Measurements from ENCODE around the gene MARCO.
"Not testable (repeated sequence)": the region's sequence is repeated elsewhere in the genome, so short reads cannot be mapped to it uniquely, and the experiment has no call there.

MARCO gene

DNA sequence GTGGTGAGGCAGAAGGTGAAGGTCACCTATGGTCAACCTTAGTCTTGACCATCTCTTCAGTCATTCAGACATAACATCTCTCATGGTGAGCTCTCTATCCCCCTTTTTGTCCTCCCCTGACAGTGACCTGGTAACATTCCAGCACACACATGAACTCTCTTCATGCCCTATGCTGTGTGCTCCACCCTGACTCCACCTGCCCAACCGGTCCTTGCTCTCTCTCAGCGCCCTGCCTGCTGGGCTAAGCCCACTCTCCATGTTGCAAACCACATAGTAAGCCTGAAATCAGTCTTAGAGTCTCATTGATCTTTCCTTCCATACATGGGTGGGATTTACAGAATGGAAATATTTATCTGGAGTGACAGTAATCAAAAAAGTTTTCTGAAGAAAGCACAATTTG, 52.8 kb downstream of the MARCO start:
- no peak overlapping the region for H3K4me3 ChIP-seq
- TF ChIP-seq, protein P1, sequence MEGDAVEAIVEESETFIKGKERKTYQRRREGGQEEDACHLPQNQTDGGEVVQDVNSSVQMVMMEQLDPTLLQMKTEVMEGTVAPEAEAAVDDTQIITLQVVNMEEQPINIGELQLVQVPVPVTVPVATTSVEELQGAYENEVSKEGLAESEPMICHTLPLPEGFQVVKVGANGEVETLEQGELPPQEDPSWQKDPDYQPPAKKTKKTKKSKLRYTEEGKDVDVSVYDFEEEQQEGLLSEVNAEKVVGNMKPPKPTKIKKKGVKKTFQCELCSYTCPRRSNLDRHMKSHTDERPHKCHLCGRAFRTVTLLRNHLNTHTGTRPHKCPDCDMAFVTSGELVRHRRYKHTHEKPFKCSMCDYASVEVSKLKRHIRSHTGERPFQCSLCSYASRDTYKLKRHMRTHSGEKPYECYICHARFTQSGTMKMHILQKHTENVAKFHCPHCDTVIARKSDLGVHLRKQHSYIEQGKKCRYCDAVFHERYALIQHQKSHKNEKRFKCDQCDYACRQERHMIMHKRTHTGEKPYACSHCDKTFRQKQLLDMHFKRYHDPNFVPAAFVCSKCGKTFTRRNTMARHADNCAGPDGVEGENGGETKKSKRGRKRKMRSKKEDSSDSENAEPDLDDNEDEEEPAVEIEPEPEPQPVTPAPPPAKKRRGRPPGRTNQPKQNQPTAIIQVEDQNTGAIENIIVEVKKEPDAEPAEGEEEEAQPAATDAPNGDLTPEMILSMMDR (IDR thresholded peaks at IDR 0.05), result no peak
- no peaks in the 10 kb centered on the region for H3K9me3 ChIP-seq
- no peaks in the 10 kb centered on the region for H3K27me3 ChIP-seq
- no peaks in the 10 kb centered on the region for H3K36me3 ChIP-seq
- no peaks in the 10 kb centered on the region for H3K4me1 ChIP-seq
- H3K27ac ChIP-seq, result no peak overlapping the region
- intact Hi-C loops (cut with DNase I; ENCODE audit: low total_unique reads), result no loop called here
- DNase-seq, result no peak

DNA sequence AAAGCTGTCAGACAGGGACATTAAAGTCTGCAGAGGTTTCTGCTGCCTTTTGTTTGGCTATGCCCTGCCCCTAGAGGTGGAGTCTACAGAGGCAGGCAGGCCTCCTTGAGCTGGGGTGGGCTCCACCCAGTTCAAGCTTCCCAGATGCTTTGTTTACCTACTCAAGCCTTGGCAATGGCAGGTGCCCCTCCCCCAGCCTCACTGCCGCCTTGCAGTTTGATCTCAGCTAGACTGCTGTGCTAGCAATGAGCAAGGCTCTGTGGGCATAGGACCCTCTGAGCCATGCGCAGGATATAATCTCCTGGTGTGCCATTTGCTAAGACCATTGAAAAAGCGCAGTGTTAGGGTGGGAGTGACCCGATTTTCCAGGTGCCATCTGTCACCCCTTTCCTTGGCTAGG, 61.9 kb downstream of the MARCO start:
- intact Hi-C loops (cut with DNase I; ENCODE audit: low total_unique reads), result not testable (repeated sequence)

DNA sequence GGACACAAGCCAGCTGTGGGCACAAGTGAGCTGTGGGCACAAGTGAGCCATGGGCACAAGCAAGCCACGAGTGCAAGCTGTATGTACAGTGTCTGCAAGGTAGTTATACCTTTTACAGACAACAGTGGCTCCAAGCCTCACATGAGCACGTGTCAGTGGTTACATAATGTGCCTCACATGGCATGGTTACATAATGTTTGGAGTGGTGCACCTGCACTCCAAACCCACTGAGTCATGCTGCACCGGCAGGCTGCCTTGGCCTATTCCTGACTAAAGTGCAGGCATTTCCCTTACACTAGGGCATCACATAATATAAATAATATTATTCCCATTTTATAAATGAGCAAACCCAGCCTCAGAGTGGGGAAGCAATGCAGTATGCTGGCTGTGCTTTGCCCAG, 62.6 kb downstream of the MARCO start:
- no peak overlapping the region for H3K4me3 ChIP-seq
- intact Hi-C loops (cut with DNase I; ENCODE audit: low total_unique reads), result no loop called here
- no peak for DNase-seq
- TF ChIP-seq, protein P1 (IDR thresholded peaks at IDR 0.05), result no peak
- peaks cover 0 to 2% of the 10 kb centered on the region in 2 donors for H3K27me3 ChIP-seq
- no peaks in the 10 kb centered on the region for H3K4me1 ChIP-seq
- H3K27ac ChIP-seq, result no peak overlapping the region
- H3K36me3 ChIP-seq, result no peaks in the 10 kb centered on the region
- H3K9me3 ChIP-seq, result no peaks in the 10 kb centered on the region

More for the DNA sequence above, 61.9 kb downstream of the MARCO start:
- H3K4me1 ChIP-seq, H3K9me3 ChIP-seq, DNase-seq, H3K4me3 ChIP-seq, H3K36me3 ChIP-seq, H3K27me3 ChIP-seq, H3K27ac ChIP-seq: not testable (repeated sequence)

DNA sequence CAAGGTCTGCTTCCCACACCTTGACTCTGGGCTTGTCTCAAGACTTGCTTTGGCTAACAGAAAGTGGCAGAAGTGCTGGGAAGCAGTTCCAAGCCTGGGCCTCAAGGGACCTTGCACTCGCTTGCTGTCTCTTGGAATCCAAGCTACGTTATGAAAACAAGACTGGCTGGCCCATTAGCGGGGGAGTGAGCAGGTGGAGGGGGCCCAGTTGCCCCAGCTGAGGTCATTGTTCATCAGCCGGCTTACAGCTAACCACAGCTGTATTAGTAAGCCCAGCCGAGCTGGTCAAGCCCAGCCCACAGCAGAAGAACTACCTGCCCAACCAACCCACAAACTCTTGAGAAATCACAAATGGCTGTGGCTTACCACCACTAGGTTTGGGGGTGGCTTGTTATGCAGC, 63.1 kb downstream of the MARCO start:
- Histone ChIP-seq H3K4me3 (no peak overlapping the region), H3K27ac (no peak overlapping the region), H3K9me3 (no peaks in the 10 kb centered on the region), H3K36me3 (no peaks in the 10 kb centered on the region), H3K4me1 (no peaks in the 10 kb centered on the region), H3K27me3 (peaks cover 0 to 7% of the 10 kb centered on the region in 2 donors)
- TF ChIP-seq, protein P1 (IDR thresholded peaks at IDR 0.05), result no peak
- intact Hi-C loops (cut with DNase I; ENCODE audit: low total_unique reads), result no loop called here
- DNase-seq, result no peak

DNA sequence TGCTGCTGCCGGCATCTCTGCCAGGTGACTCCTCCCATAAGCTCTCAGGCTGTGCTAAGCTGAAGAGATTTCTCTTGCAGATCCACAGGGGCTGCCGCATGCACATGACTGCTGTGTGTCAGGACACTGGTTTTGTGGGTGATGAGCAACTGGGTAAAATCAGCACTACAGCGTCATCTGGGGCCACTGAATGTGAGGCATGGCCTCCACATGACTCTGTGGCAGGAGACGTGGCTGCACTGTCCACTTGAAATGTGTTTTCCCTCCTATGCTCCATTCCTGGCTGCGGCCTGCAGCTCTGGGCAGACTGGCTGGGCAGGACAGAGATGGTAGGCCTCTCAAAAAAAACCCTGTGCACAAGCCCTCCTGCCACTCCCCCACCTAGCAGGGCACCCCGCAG, 63.6 kb downstream of the MARCO start:
- no peaks in the 10 kb centered on the region for H3K36me3 ChIP-seq
- peaks cover 0 to 12% of the 10 kb centered on the region in 2 donors for H3K27me3 ChIP-seq
- no peak overlapping the region for H3K4me3 ChIP-seq
- H3K27ac ChIP-seq, result no peak overlapping the region
- peak in 1 of 2 donors; percentile 23 for DNase-seq
- H3K4me1 ChIP-seq, result no peaks in the 10 kb centered on the region
- H3K9me3 ChIP-seq, result no peaks in the 10 kb centered on the region
- TF ChIP-seq, protein P1 (IDR thresholded peaks at IDR 0.05), result no peak
- intact Hi-C loops (cut with DNase I; ENCODE audit: low total_unique reads), result no loop called here

DNA sequence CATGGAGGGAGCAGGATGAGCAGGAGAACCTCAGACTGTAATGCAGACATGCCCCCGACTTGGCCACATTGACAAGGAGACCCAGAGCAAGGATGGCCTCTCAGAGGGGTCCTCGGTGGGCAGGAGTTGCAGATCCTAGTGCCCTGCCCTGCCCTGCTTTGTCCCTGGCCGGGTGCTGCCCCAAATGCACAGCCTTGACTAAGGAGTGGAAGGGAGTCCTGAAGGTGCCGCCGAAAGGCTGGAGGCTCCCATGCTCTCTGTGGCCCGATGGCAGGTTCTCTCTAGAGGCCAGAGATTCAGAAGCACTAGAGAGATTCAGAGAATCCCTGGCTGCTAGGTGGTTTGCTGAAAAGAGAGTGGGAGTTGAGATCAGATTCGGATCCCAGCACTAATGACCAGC, 64.4 kb downstream of the MARCO start:
- H3K27me3 ChIP-seq, result peaks cover 0 to 21% of the 10 kb centered on the region in 2 donors
- TF ChIP-seq, protein P1 (IDR thresholded peaks at IDR 0.05), result no peak
- no peak for DNase-seq
- no peaks in the 10 kb centered on the region for H3K9me3 ChIP-seq
- no peaks in the 10 kb centered on the region for H3K36me3 ChIP-seq
- intact Hi-C loops (cut with DNase I; ENCODE audit: low total_unique reads), result no loop called here
- no peak overlapping the region for H3K27ac ChIP-seq
- no peak overlapping the region for H3K4me3 ChIP-seq
- peaks cover 0 to 2% (median 0%) of the 10 kb centered on the region in 4 donors for H3K4me1 ChIP-seq
